A549 treated with Hydrocortisone at 1 μM for 4 hours (cell line): Measurements from ENCODE around the gene SPEM3. TPM values are rescaled to one million over a fixed set of nuclear protein-coding genes. Genes with fewer than 3 reads are reported as not detected.

Source experiments
- total RNA-seq: library from RNA; stranded (reverse); fragments of 200-300 nt; extraction: Qiagen RNA extraction; gene quantifications from 5 replicates; pipeline ENCODE4 v1.2.3, GENCODE V29; 2022

SPEM3 gene
- 0.02 to 0.03 TPM in 2 of 5 replicates, not detected in the others for total RNA-seq

DNA sequence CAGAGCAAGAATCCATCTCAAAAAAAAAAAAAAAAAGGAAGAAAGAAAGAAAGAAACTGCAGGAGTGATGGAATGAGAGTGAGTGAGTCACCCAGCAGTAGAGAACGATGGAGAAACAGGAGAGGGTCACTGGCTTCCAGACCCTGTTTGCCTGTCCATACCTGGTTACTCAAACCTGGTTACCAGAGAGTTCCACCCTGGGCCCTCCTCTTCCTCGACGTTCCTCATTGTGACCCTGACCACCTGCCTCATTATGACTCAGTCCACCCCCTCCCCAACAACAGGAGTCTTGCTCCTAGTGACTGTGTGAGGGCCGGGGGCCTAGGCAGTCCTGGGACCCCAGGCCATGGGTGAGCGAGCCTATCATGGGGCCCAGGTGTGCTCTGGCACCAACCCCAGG is at the start of gene SPEM3:
SPEM3 (plus strand) TSS at position 301 of the 400 bp plus-strand sequence; CDS start at position 347, 46 bp downstream.

DNA sequence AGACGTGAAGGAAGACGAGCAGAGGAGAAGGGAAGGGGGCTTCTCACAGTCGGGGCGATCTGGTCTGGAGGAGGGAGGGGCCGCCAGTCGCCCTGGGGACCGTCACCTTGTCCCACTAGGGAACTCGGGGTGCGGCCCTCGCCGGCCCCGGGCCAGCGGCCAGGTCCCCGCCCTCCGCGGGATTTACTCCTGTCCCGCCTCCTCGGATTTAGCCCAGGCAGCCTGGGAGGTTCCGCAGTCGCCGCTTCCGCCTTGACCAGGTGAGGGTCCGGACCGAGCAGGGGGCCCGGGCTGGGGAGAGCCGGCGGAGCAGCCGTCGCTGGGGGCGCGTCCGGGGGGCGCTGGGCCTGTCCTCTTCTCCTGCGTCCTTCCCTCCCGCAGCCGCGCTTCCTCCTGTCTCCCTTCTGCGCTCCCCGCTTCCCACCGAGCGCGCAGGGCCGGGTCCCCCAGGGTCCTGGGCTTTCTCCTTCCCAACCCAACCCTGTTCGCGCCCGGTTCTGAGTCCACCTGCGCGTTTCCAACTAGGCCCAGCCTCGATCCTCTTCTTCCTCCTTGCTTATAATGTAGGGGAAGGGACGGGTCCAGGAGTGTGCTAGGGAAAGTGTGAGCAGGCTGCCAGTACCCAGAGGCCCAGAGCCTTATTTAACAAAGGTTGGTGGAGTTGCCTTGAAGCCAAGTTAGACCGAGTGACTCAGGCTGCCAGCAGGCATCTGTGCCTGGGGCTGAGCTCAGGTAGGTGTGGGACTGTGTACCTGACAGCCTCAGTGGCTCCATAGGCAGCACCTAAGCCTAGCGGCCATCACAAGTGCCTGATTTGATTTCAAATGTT is 47.6 kb upstream of the SPEM3 start, which contains the start of gene TNK1:
TNK1 (plus strand) TSS at position 235 of the 829 bp plus-strand sequence. CDS start 1,838 bp downstream, outside the sequence.

DNA sequence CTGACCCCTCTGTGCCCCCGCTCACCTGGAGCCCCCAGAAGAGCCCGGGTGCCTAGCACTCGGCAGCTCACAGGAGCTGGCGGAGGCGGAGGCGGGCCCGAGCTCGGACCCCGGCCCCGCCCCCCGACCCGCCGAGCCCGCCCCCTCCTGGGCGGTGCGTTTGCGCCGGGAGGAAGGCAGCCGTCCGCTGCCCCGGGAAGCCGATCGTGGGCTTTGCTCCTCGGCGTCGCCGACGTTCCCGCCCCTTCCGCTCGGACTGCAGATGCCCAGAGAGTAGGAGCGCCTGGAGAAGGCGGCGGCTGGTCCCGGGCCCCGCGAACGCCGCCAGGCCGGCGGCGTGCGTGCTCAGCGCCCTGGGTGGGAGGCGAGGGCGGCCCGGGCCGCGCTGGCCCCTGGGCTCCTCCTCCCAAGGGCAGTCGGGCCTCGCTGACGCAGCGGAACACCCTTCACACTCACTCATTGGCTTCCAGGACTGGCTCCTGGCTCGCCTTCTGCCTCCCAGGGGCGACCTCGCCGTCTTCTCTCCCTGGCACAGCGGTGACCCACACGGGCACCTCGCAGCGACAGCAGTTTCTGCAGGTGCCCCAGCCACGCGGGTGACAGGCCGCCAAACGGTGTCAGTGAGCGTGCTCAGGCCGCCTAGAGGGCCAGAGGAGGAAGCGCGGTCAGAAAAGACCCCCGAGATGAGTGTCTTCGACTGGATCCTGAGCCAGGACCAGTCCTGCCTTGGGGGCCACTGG is 34.0 kb upstream of the SPEM3 start, which contains the start of gene PLSCR3:
PLSCR3 (minus strand) TSS at position 74 of the 740 bp plus-strand sequence. CDS start 415 bp downstream, outside the sequence.

DNA sequence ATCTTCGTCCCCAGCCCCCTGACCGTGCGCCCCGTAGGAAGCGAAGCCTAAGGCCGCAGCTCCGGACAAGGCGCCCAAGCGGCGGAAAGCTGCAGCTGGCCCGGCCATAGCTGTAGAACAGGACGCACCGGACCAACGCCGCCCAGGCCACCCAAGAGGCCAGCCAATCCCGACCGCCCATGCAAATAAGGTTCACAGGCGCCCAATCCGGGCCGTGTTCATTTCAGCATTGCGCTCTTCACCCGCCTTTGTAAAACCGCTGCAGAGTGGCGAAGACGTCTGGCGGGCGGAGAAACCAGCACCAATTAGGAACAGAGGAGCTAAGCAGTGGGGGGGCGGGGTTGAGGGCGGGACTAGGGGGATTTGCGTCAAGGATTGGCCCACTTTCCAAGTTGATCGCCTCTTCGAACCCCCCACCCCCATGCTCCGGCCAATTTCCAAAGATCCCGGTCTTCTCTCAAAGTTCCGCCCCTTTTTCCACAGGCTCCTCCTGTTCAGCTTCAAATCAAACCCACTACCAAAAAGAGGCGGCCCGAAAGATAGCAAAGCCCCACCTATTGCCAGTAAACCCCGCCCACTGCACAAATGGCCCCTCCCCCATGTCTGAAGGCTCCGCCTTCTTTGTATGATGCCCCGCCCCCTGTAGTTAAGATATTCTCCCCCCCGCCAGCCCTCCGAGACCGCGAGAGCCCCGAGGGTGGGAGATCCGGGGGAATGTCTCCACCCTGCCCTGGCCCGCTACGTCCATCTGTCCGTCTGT is 24.5 kb upstream of the SPEM3 start, which contains the start of gene TMEM256:
TMEM256 (minus strand) TSS at position 121 of the 760 bp plus-strand sequence; CDS start at position 108, 13 bp downstream.

DNA sequence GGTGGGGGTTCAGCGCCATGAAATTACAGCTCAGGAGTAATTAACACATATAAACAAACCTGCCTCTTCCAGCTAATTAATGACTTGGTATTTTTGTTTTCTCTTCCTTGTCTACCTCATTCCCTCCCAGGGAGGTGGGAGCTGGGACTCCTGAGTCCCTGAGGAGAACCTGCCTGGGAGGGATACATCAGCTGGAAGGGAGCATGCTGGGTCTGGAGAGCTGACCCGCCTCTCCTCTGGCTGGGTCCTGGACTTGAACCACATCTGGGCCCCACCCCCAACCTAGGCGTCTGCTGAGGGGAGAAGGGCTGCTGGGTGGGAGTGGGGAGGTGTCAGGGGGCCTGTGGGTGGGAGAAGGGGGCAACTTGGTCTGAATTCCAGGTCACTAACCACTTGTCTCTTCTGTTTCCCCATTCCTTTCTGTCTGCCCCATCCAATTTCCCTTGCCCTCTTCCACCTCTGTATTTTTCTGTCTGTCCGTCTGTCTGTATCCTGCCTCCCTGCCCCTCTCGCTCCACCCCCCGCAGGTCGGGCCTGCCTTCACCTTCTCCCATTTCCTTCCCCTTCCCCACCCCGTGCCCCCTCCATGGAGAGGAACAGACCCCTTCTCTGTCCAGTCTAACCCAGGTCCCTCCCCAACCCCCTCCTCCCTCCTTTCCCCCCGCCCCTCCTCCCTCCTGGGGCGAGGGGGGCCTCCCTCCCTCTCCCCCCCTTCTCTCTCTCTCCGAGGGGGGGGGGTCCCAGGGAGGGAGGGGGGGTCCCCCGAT is 21.0 kb upstream of the SPEM3 start, which contains the start of gene NLGN2:
NLGN2 (plus strand) TSS at position 361 of the 767 bp plus-strand sequence. CDS start 411 bp downstream, outside the sequence.

DNA sequence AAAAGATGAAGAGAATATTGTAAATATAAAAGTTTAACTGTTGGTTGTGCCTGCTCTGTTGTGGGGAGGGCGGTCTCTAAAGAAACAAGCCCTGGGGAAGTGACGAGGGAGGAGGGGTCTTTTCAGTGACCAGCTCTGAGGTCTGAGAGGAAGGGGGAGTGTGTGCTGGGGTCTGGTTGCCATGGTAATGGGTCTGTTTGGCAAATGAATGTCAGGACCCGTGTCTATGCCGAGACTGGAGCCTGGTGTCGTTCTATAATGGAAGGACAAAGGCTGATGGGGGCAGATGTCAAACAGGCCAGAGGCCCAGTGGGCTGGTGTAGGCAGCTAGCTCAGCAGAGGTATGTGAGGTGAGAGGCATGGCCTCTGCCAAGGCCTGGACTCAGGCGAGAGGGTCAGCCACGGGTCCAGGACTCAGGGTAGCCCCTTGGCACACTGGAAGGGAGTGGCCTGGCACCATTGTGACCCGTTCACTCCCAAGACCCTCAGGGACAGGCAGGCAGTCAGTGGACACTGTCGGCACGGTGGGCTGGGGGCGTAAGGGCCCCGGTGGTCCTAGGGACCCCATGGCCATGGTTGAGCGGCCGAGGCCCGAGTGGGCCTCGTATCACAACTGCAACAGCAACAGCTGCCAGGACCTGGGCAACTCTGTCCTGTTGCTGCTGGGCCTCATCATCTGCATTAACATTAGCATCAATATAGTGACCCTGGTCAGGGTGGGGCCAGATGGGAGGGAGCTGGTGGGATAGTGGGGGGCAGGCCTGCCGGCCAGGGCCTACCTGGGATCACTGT is 8.6 kb upstream of the SPEM3 start, which contains the start of gene SPEM1:
SPEM1 (plus strand) TSS at position 506 of the 792 bp plus-strand sequence; CDS start at position 567, 61 bp downstream.

DNA sequence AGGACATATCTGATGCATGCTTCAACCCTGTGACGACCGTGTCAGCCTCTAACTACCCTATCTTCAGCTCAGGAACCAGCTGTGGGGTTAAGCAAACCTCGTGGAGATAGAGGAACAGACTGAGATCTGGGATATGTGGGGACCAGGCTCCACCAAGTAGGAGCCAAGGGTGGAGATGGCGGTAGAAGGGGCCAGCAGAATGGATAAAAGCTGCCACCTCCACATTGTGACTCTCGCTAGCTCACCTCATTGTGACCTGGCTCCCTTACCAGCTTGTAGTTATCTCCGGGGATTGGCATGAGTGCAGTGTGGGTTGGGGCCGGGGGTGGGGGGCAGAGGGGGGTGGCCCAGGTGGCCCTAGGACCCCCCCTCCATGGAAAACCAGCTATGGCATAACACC is 3.3 kb upstream of the SPEM3 start, which contains the start of gene SPEM2:
SPEM2 (plus strand) TSS at position 301 of the 400 bp plus-strand sequence; CDS start at position 374, 73 bp downstream.

DNA sequence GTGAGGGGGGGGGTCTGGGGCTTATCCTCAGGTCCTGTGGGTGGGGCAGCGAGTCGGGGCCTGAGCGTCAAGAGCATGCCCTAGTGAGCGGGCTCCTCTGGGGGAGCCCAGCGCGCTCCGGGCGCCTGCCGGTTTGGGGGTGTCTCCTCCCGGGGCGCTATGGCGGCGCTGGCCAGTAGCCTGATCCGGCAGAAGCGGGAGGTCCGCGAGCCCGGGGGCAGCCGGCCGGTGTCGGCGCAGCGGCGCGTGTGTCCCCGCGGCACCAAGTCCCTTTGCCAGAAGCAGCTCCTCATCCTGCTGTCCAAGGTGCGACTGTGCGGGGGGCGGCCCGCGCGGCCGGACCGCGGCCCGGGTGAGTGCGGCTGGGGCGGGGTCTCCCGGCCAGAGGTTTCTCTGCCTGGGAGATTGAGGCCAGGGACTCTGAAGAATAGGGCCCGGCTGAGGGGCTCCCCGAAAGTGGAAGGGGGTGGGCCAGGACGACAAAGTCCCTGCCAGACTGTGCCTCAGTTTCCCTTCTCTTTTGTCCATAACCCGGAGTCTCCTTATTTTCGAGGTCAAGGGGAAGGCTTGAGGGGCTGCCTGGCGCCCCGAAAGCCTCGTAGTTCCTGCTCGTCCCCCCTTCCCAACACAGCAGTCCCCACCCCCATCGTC is 10.9 kb downstream of the SPEM3 start, which contains the start of gene FGF11:
FGF11 (plus strand) TSS at position 51 of the 651 bp plus-strand sequence; CDS start at position 160, 109 bp downstream.

DNA sequence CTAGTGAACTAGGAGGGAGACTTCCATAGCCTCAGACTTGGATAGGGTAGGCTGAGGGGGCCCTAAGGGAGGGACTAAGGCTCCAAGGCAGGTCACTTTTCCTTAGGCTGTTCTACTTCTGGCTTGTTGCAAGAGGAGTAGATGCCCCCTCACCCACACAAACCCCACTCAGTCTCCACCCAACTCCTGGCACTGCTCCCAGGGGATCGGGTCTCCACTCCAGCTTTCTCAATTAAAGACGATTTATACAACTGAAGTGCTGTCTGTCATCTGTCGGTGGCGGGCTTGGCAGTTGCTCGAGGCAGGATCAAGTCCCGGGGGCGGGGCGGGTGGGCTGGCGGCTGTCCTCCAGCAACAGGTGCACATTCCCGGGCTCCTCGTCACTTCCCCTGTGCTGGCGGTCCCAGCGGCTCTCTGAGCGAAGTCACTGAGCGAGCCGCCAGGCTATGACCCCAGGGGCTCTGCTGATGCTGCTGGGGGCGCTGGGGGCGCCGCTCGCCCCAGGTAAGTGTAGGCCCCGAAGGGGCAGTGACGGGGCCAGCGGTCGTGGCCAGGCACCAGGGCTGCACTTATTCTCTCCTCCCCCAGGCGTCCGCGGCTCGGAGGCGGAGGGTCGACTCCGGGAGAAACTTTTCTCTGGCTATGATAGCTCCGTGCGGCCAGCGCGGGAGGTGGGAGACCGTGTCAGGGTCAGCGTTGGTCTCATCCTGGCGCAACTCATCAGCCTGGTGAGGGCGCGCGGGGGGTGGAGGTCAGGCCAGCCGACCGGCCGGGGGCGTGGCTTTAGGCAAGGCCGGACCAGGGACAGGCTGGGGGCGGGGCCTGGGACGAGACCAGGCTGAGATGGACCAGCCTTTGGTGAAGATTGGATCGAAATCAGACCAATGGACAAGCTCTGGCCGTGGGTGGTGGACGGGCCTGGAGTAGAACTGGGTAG is 16.3 kb downstream of the SPEM3 start, which contains the start of gene CHRNB1:
CHRNB1 (plus strand) TSS at position 380 of the 937 bp plus-strand sequence; CDS start at position 447, 67 bp downstream.

DNA sequence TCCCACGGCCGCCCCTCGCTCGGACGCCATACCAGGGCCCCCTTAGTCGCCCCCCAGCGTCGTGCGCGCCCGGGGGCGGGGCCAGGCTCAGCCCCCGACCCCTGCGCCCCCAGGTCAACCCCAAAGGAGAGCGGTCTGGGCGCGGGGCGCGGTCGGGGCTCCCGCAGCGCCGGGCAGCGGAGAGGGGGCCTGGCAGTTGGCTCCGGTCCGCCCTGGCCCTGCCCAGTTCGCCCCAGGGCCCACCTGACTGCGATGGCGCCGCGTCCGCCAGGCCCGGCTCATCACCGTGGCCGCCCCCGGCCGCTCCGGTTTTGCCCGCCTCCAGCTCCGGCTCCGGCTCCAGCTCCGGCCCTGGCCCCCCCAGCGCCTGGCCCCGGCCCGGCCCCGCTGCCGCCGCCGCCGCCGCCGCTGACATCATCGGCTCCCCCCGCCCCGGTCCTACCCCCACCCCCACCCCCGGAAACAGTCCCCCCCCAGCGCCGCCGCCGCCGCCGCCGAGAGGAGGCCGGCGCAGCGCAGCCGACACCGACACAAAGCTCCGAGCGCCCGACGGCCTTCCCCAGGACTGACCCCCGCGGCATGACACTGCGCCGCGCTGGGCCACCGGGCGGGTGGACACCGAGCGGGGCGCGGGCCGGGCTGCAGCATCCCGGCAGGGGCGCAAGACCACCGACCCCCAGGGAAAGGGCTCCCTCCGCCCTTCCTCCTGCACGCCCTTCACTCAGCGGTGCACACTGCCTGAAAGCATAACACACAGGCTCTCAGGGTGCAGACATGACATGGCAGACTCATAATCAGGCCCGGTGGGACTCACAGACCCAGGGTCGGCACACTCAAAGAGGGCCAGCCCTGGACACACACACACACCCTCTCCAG is 50.8 kb downstream of the SPEM3 start, which contains the start of gene ZBTB4:
ZBTB4 (minus strand) TSS at position 419 of the 876 bp plus-strand sequence. CDS start 12,830 bp downstream, outside the sequence.

DNA sequence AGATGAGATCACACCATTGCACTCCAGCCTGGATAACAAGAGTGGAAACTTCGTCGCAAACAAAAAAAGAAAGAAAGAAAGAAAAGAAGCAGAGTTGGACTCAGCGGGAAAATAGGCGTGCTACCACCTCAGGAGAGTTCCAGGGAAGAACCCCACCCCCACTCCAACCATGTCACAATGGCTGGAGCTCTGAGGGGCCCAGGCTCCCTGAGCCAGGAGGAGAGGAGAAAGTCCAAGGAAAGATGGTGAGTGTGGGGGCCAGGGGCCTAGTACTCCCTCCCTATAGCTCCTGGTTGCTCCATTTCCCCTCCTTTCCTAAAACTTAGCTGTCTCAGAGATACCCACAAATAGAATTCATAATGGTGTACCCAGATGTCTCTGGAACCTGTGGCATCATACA is 52.6 kb downstream of the SPEM3 start, which contains the start of gene SLC35G6:
SLC35G6 (plus strand) TSS at position 172 of the 400 bp plus-strand sequence; CDS start at position 243, 71 bp downstream.

Other genes starting within 250 kb of the SPEM3 start
- gene ASGR1, start 249.5 kb upstream of the SPEM3 start, total RNA-seq: 0.70 to 1.4 TPM (median 0.89 TPM) in 5 replicates
- 5.7 to 7.8 TPM (median 6.6 TPM) in 5 replicates for gene DLG4, start 209.0 kb upstream of the SPEM3 start, total RNA-seq
- gene ACADVL, start 208.9 kb upstream of the SPEM3 start, total RNA-seq: 322 to 414 TPM (median 394 TPM) in 5 replicates
- 37.0 to 41.9 TPM (median 40.1 TPM) in 5 replicates for gene DVL2, start 194.3 kb upstream of the SPEM3 start, total RNA-seq
- 89.8 to 111 TPM (median 96.3 TPM) in 5 replicates for gene PHF23, start 189.4 kb upstream of the SPEM3 start, total RNA-seq
- gene GABARAP, start 186.4 kb upstream of the SPEM3 start, total RNA-seq: 685 to 777 TPM (median 698 TPM) in 5 replicates
- gene CTDNEP1, start 177.1 kb upstream of the SPEM3 start, total RNA-seq: 222 to 242 TPM (median 228 TPM) in 5 replicates
- 125 to 155 TPM (median 140 TPM) in 5 replicates for gene ELP5, start 176.6 kb upstream of the SPEM3 start, total RNA-seq
- gene CLDN7, start 166.4 kb upstream of the SPEM3 start, total RNA-seq: 2.2 to 3.7 TPM (median 2.6 TPM) in 5 replicates
- 0.39 to 0.59 TPM (median 0.50 TPM) in 5 replicates for gene SLC2A4, start 147.1 kb upstream of the SPEM3 start, total RNA-seq
- gene YBX2, start 134.2 kb upstream of the SPEM3 start, total RNA-seq: 0.43 to 0.55 TPM (median 0.44 TPM) in 5 replicates
- 1,618 to 1,808 TPM (median 1,704 TPM) in 5 replicates for gene EIF5A, start 121.2 kb upstream of the SPEM3 start, total RNA-seq
- 73.9 to 101 TPM (median 95.3 TPM) in 5 replicates for gene GPS2, start 113.5 kb upstream of the SPEM3 start, total RNA-seq
- 26.4 to 30.2 TPM (median 28.4 TPM) in 5 replicates for gene NEURL4, start 99.5 kb upstream of the SPEM3 start, total RNA-seq
- 1.2 to 3.9 TPM (median 3.1 TPM) in 5 replicates for gene ACAP1, start 92.3 kb upstream of the SPEM3 start, total RNA-seq
- gene KCTD11, start 76.7 kb upstream of the SPEM3 start, total RNA-seq: 10.5 to 13.8 TPM (median 12.9 TPM) in 5 replicates
- not detected in 5 replicates for gene TMEM95, start 73.7 kb upstream of the SPEM3 start, total RNA-seq
- gene TNK1, start 47.8 kb upstream of the SPEM3 start, total RNA-seq: 1.4 to 2.1 TPM (median 1.7 TPM) in 5 replicates
- 38.8 to 44.7 TPM (median 42.7 TPM) in 5 replicates for gene PLSCR3, start 34.3 kb upstream of the SPEM3 start, total RNA-seq
- 171 to 224 TPM (median 215 TPM) in 5 replicates for gene TMEM256, start 24.8 kb upstream of the SPEM3 start, total RNA-seq
- 12.7 to 19.0 TPM (median 15.5 TPM) in 5 replicates for gene NLGN2, start 21.0 kb upstream of the SPEM3 start, total RNA-seq
- 0.08 to 0.13 TPM in 2 of 5 replicates, not detected in the others for gene SPEM1, start 8.5 kb upstream of the SPEM3 start, total RNA-seq
- not detected in 5 replicates for gene SPEM2, start 3.2 kb upstream of the SPEM3 start, total RNA-seq
- 10.1 to 14.8 TPM (median 13.3 TPM) in 5 replicates for gene TMEM102, start 6.6 kb downstream of the SPEM3 start, total RNA-seq
- gene FGF11, start 10.7 kb downstream of the SPEM3 start, total RNA-seq: 0.93 to 1.1 TPM (median 1.0 TPM) in 5 replicates
- 7.0 to 11.7 TPM (median 9.1 TPM) in 5 replicates for gene CHRNB1, start 16.2 kb downstream of the SPEM3 start, total RNA-seq
- 20.4 to 26.9 TPM (median 24.8 TPM) in 5 replicates for gene ZBTB4, start 50.8 kb downstream of the SPEM3 start, total RNA-seq
- not detected in 5 replicates for gene SLC35G6, start 52.6 kb downstream of the SPEM3 start, total RNA-seq
- gene POLR2A, start 55.5 kb downstream of the SPEM3 start, total RNA-seq: 70.3 to 86.1 TPM (median 78.6 TPM) in 5 replicates
- 9.9 to 13.2 TPM (median 11.0 TPM) in 5 replicates for gene TNFSF12, start 120.2 kb downstream of the SPEM3 start, total RNA-seq
- gene TNFSF13, start 129.9 kb downstream of the SPEM3 start, total RNA-seq: 0.78 to 1.1 TPM (median 0.91 TPM) in 5 replicates
- gene SENP3, start 133.1 kb downstream of the SPEM3 start, total RNA-seq: 88.8 to 103 TPM (median 95.8 TPM) in 5 replicates
- gene CD68, start 150.8 kb downstream of the SPEM3 start, total RNA-seq: 25.7 to 33.1 TPM (median 28.3 TPM) in 5 replicates
- 109 to 162 TPM (median 117 TPM) in 5 replicates for gene MPDU1, start 155.0 kb downstream of the SPEM3 start, total RNA-seq
- 0.16 to 0.36 TPM (median 0.25 TPM) in 5 replicates for gene SOX15, start 161.2 kb downstream of the SPEM3 start, total RNA-seq
- 52.5 to 56.7 TPM (median 54.4 TPM) in 5 replicates for gene FXR2, start 186.0 kb downstream of the SPEM3 start, total RNA-seq
- 60.0 to 88.9 TPM (median 79.2 TPM) in 5 replicates for gene SAT2, start 199.0 kb downstream of the SPEM3 start, total RNA-seq
- gene SHBG, start 201.3 kb downstream of the SPEM3 start, total RNA-seq: 0.35 to 0.85 TPM (median 0.60 TPM) in 5 replicates
- gene ATP1B2, start 222.1 kb downstream of the SPEM3 start, total RNA-seq: 0.15 to 0.37 TPM (median 0.27 TPM) in 5 replicates